OCI-M1 (cell line): ENCODE results near the gene PLCH2.

ENCODE experiments used
- DNase-seq: peaks from one replicate; lab custom pipeline; 2025; lab: John Stamatoyannopoulos, UW

Gene PLCH2

GRCh38 chr1:2499260-2499659 is 23.2 kb downstream of the PLCH2 start:
- no peak for DNase-seq

- DNase-seq: no peak
Measured at GRCh38 chr1:2499986-2500596, 24.0 kb downstream of the PLCH2 start.

GRCh38 chr1:2501041-2501819 is 25.1 kb downstream of the PLCH2 start:
- DNase-seq: no peak

GRCh38 chr1:2501820-2502119 is 25.7 kb downstream of the PLCH2 start:
- DNase-seq: no peak

GRCh38 chr1:2502210-2502609 is 26.1 kb downstream of the PLCH2 start:
- no peak for DNase-seq

- DNase-seq: no peak
Measured at GRCh38 chr1:2502661-2503553, 26.8 kb downstream of the PLCH2 start.

- no peak for DNase-seq
Measured at GRCh38 chr1:2503554-2504224, 27.6 kb downstream of the PLCH2 start.

GRCh38 chr1:2504225-2504948 is 28.3 kb downstream of the PLCH2 start:
- no peak for DNase-seq

GRCh38 chr1:2504949-2505272 is 28.8 kb downstream of the PLCH2 start:
- DNase-seq: no peak

GRCh38 chr1:2505461-2505994 is 29.4 kb downstream of the PLCH2 start:
- no peak for DNase-seq

- DNase-seq: no peak
Measured at GRCh38 chr1:2506007-2506860, 30.1 kb downstream of the PLCH2 start.

- no peak for DNase-seq
Measured at GRCh38 chr1:2506901-2507565, 30.9 kb downstream of the PLCH2 start.

- DNase-seq: no peak
Measured at GRCh38 chr1:2507744-2508155, 31.7 kb downstream of the PLCH2 start.

GRCh38 chr1:2508180-2508579 is 32.1 kb downstream of the PLCH2 start:
- DNase-seq: no peak

GRCh38 chr1:2508751-2509150 is 32.7 kb downstream of the PLCH2 start:
- DNase-seq: no peak

- DNase-seq: no peak
Measured at GRCh38 chr1:2509589-2509988, 33.5 kb downstream of the PLCH2 start.

GRCh38 chr1:2510366-2511155 is 34.5 kb downstream of the PLCH2 start:
- DNase-seq: no peak

GRCh38 chr1:2512862-2513421 is 36.9 kb downstream of the PLCH2 start:
- no peak for DNase-seq
